HG02885 (cell line): ENCODE results near the gene CFL1.
"Not testable (repeated sequence)": the region's sequence is repeated elsewhere in the genome, so short reads cannot be mapped to it uniquely, and the experiment has no call there.

ENCODE experiments used
- ATAC-seq: cut with Tn5 transposase; IDR thresholded peaks from one replicate; pipeline ENCODE4 v1.9.1; 2021; ENCODE audit warnings: mild to moderate bottlenecking; ENCODE audit not compliant: unreplicated experiment, poor library complexity

Gene CFL1

DNA sequence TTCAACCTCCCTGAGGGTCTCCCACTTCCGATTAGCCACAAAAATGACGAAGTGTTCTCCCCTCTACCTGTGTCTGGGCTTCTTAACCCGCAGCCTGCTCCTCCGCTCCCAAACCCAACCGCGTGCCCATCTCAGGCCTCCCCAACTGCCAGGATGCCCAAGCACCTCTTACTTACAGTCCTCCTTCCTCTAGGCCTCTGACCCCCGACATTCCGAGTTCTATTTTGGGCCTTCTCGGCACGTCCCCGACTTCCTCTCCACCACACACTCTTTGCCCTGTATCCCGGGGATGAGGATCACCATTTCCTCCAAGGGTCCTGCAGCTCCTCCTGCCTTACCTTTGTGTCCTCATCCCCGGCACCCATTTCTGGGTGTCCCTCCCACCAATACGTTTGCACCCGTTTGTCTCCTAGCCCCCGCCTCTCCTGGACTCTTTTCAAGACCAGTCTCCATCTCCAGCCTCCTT is 1.9 kb upstream of the CFL1 start:
- no peak for ATAC-seq

- ATAC-seq: peak; percentile 61
Observed at GRCh38 chr11:65859095-65859811, 1.3 kb upstream of the CFL1 start.

DNA sequence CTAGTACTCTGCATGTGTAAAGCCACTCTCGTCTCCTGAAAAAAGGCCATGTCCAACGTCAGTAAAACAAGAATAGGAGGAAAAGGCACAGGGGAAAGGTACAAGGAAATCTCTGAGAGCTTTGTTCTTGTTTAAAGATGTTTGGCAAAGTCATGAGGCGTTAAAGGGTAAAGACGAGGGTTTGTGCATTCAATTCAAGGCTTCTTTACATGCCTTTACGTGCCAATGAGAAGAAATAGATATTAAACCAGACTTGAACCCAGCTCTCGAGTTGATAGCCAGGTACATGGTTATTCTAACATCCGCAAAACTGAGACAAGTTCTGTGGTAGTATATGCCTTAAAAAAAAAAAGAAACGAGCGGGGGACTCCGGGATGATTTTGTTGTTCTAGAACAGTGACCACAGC is 704 bp upstream of the CFL1 start:
- no peak for ATAC-seq

DNA sequence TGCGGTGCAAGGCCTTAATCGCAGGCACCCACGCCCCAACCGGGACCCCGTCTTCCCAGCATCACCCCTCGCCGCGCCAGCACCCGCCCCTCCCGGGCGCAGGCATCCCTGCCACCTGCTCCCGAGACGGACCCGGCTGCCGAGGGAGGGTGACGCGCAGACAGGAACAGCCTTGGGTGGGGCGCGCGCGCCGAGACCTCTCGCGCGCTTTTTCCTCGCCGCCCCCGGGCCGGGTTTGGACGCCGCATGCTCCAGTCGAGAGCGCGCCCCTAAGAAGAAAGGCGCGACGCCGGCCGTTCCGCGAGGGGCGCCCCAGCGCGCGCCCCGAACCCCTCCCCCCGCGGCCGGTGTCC is 504 bp downstream of the CFL1 start:
- ATAC-seq: peak; percentile 2

- ATAC-seq: peak; percentile 31
Observed at GRCh38 chr11:65856689-65857499, 1.1 kb downstream of the CFL1 start.

- no peak for ATAC-seq
Observed at GRCh38 chr11:65855927-65856363, 2.0 kb downstream of the CFL1 start.

DNA sequence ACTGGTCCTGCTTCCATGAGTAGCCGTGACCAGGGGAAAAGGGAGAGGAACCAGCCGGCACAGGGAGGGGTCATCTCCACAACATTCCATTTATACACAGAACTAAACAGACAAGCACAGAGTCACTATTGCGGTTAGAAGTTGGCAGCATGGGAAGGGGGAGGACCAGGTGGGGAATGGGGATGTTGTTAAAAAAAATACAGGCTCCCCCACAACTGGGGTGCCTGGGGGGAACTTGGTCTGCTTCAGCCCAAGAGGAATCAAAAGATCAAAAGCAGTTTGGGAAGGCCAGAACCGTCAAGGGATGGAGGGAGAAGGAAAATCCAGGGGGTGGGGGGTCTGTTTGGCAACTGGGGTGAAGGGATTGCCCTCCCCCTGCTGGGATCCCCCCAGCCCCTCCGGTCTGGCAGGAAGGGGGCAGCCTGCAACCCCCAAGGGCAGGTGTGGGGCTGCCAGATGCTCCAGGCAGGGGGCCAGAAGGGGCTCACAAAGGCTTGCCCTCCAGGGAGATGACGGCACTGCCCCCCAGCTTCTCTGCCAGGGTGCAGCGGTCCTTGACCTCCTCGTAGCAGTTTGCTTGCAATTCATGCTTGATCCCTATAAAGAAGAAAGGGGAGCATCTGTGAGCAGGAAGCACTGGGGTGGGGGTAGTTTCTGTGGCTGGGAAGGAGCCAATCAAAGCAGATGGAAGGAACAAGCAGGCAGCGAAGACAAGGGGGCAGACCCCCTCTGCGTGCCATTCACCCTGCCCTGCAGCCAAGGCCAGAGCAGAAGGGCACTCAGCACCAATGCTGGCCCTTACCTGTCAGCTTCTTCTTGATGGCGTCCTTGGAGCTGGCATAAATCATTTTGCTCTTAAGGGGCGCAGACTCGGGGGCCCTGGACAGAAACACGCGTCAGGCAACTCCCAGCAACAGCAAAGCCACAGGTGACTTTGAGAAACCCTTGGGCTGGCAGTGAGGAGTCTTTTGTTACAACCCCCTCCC is 2.8 kb downstream of the CFL1 start:
- ATAC-seq: no peak

DNA sequence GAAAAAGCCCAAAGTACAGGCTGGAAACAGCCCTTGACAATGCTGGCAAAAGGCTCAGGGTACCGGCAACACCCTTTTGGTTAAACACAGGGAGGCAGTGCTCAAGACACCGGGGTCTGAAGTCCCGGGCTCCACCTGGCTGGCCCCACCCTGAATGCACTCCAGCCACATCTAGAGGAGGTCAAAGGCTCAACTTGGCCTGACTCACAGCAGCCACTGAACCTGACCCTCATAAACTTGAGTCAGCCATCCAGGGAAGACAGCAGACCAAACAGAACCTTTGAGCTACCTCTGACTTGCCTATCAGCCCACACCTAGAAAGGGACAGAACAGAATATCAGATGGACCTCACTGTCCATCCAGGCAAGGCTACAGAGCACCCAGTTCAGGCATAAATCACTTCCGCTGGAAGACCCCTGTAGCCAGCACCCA is 3.8 kb downstream of the CFL1 start:
- ATAC-seq: no peak

GRCh38 chr11:65853246-65853979 is 4.6 kb downstream of the CFL1 start:
- ATAC-seq: no peak

GRCh38 chr11:65852508-65853245 is 5.3 kb downstream of the CFL1 start:
- no peak for ATAC-seq

GRCh38 chr11:65851811-65852507 is 6.0 kb downstream of the CFL1 start:
- ATAC-seq: no peak

- no peak for ATAC-seq
Observed at GRCh38 chr11:65851083-65851579, 6.8 kb downstream of the CFL1 start.

DNA sequence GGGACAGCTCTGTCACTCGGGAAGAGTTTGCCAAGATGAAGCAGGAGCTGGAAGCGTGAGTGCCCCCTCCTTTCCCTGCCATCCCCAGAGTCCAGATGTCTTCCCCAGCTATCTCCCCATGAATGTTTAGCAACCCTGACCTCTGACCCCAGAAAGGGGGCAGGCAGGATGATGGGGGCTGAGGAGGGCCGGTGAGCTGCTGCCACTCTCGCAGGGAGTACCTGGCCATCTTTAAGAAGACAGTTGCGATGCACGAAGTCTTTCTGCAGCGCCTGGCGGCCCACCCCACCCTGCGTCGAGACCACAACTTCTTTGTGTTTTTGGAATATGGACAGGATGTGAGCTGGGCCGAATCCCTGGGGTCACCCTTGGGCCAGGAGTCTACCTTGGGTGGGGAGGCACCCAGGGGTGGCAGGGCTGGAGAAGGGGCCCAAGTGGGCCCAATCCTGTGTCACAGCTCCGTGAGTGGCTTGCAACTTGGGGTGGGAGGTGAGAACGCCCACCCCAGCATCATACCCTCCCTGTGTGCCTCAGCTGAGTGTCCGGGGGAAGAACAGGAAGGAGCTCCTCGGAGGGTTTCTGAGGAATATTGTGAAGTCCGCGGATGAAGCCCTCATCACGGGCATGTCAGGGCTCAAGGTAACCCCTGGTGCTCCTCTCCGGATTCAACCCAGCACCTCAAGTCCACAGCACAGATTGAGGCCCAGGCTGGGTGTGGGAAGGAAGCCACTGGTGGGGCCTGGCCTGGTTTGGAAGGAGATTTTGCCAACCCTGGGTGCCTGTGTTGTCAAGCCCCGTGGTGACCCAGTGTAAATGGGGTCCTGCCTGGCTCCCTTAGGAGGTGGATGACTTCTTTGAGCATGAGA is 7.5 kb downstream of the CFL1 start:
- ATAC-seq: no peak

DNA sequence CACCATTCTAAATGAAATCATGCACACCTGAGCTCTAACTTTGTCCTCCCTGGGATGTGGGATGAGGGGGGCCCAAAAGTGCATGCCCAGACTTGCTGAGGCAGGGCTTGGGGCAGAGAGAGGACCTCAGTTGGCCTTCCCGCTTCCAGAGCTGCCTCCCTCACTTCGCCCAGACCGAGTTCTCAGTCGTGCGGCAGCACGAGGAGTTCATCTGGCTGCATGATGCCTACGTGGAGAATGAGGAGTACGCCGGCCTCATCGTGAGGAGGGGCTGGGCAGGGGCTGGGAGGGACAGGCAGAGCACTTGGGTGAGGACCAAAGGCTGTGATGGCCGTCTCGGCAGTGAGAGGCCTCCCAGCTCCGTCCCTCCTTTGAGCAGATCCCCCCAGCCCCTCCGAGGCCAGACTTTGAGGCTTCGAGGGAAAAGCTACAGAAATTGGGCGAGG is 8.2 kb downstream of the CFL1 start:
- ATAC-seq: no peak

DNA sequence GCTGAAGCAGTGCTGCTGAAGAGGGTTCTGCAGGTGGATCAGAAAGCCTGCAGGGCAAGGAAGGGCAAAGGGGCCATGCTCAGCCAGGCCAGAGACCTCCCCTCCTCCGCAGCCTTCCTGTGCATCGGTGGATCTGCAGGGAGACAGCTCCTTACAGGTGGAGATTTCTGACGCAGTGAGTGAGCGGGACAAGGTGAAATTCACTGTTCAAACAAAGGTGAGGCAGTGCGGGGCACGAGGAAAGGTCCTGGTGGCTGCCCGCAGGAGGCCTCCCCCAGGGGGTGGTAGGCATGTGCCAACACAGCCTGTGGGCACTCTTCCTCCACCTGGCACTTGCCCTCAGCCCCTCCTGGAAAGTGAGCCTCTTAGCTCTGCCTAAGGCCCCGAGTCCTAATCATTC is 8.6 kb downstream of the CFL1 start:
- no peak for ATAC-seq

DNA sequence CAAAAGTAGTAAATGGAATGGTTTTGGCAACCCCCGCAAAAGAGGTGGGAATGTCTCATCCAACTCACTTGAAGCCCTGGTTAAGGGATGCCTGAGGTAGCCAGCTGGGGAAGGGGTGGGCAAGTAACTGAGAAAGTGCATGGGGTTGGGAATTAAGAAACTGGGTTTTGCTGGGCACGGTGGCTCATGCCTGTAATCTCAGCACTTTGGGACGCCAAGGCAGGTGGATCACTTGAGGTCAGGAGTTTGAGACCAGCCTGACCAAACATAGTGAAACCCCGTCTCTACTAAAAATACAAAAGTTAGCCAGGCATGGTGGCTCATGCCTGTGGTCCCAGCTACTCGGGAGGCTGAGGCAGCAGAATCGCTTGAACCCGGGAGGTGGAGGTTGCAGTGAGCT is 9.3 kb downstream of the CFL1 start:
- not testable (repeated sequence) for ATAC-seq

DNA sequence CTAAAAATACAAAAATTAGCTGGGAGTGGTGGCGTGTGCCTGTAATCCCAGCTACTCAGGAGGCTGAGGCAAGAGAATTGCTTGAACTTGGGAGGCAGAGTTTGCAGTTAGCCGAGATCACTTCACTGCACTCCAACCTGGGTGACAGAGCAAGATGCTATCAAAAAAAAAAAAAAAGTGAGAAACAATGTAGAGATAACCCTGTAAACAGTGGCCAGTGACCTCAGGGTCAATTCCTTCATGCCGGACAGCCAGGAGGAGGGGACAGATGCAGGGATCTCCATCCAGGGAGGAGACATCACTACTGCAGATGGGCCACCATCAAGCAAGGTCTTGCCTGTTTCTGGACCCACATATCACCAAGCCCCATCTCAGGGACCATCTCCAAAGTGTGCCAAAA is 10.2 kb downstream of the CFL1 start:
- no peak for ATAC-seq
